ENCODE measurements around the gene TUFM. TPM values are rescaled to one million over a fixed set of nuclear protein-coding genes. Genes with fewer than 3 reads are reported as not detected.

The TUFM gene
- total RNA-seq, 1 donor from 2014 or later: 143 TPM

DNA sequence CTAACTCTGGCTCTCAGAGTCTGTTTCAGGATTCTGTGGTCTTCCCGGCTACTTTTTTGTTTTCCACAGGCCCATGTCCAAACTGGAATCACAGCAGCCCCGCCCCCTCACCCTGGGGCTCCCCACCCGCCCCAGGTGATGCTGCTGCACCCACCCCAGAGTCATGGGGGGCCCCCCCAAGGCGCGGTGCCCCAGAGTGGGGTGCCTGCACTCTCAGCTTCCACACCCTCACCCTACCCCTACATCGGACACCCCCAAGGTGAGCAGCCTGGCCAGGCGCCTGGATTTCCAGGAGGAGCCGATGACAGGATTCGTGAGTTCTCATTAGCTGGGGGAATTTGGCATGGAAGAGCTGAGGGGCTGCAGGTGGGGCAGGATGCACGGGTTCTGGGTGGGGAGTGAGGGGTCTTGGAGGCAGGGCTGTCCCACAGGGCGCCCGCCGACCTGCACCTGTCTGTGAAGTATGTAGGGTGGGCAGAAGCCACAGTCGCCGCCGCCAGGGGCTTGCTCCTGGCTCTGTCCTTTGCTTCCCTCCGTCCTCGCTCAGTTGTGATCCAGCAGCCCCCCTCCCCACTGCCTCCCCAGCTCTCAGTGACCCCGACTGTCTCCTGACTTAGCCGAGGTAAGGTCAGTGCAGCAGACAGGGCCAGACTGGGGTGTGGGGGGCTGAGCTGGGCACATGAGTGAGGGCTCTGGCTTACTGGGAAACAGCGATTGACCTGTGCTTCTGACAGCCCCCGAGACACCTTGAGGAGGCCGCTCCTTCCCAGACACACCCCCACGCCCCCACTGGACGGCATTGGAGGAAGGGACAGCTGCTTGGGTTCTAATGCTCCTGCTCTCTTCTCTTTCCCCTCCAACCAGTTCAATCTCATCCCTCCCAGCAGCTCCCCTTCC, 10.0 kb downstream of the TUFM start:
- TF ChIP-seq, protein P1, sequence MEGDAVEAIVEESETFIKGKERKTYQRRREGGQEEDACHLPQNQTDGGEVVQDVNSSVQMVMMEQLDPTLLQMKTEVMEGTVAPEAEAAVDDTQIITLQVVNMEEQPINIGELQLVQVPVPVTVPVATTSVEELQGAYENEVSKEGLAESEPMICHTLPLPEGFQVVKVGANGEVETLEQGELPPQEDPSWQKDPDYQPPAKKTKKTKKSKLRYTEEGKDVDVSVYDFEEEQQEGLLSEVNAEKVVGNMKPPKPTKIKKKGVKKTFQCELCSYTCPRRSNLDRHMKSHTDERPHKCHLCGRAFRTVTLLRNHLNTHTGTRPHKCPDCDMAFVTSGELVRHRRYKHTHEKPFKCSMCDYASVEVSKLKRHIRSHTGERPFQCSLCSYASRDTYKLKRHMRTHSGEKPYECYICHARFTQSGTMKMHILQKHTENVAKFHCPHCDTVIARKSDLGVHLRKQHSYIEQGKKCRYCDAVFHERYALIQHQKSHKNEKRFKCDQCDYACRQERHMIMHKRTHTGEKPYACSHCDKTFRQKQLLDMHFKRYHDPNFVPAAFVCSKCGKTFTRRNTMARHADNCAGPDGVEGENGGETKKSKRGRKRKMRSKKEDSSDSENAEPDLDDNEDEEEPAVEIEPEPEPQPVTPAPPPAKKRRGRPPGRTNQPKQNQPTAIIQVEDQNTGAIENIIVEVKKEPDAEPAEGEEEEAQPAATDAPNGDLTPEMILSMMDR (IDR thresholded peaks at IDR 0.05; ENCODE audit: partially characterized antibody, unreplicated experiment): no peak
- Mint-ChIP-seq H3K4me1 (ENCODE audit: low read depth, unreplicated experiment) (no peaks in the 10 kb centered on the region), H3K36me3 (ENCODE audit: unreplicated experiment) (peaks cover 6% of the 10 kb centered on the region), H3K27me3 (ENCODE audit: unreplicated experiment) (peaks cover 7% of the 10 kb centered on the region), H3K27ac (ENCODE audit: unreplicated experiment) (no peak overlapping the region), H3K9me3 (ENCODE audit: unreplicated experiment) (peaks cover 7% of the 10 kb centered on the region), H3K4me3 (ENCODE audit: unreplicated experiment) (no peak overlapping the region)
- no peak for DNase-seq

DNA sequence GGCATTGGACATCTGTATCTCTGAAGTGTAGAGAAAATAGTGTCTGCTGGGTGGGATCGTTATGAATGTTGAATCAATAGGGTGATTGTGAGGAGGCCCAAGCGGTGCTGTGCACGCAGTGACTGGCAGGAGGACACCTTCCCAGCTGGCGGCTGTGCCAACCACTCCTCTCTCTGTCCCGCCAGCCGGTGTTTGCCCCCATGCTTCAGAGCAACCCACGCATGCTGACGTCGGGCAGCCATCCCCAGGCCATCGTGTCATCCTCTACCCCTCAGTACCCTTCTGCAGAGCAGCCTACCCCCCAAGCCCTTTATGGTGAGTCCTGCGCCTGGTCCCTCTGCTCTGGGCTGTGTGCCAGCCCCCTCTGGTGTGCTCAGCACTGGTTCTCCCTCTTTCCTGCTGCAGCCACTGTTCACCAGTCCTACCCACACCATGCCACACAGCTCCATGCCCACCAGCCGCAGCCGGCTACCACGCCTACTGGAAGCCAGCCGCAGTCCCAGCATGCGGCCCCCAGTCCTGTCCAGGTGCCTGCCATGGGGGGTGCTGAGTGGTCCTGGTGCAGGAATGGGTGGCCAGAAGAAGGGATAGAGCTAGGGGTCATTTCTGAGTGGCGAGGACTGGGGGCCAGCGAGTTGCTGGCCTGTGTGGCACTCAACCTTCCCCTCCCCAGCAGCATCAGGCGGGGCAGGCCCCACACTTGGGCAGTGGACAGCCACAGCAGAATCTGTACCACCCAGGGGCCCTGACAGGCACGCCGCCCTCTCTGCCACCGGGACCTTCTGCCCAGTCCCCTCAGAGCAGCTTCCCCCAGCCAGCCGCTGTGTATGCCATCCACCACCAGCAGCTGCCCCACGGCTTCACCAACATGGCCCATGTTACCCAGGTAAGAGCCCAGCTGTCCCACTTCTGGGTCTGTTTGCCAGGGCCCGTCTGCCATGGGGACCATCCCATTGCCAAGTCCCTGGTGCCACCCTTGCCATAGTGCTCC, 11.0 kb downstream of the TUFM start:
- H3K36me3 Mint-ChIP-seq (ENCODE audit: unreplicated experiment): peaks cover 8% of the 10 kb centered on the region
- no peak overlapping the region for H3K27ac Mint-ChIP-seq (ENCODE audit: unreplicated experiment)
- H3K4me1 Mint-ChIP-seq (ENCODE audit: low read depth, unreplicated experiment): peaks cover 2% of the 10 kb centered on the region
- TF ChIP-seq, protein P1 (IDR thresholded peaks at IDR 0.05; ENCODE audit: partially characterized antibody, unreplicated experiment): no peak
- peaks cover 7% of the 10 kb centered on the region for H3K27me3 Mint-ChIP-seq (ENCODE audit: unreplicated experiment)
- no peak for DNase-seq
- peaks cover 7% of the 10 kb centered on the region for H3K9me3 Mint-ChIP-seq (ENCODE audit: unreplicated experiment)
- no peak overlapping the region for H3K4me3 Mint-ChIP-seq (ENCODE audit: unreplicated experiment)

DNA sequence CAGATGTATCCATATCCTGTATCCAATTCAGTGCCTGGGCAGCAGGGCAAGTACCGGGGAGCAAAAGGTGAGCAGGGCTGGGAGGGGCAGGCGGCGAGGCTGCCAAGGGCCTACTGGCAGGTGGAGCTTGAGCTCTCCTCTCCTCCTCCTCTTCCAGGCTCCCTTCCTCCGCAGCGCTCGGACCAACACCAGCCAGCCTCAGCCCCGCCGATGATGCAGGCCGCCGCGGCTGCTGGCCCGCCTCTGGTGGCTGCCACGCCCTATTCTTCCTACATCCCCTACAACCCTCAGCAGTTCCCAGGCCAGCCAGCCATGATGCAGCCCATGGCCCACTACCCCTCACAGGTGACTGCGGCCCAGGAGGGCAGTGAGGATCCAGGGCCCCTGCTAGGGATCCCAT, 11.8 kb downstream of the TUFM start:
- Mint-ChIP-seq H3K27ac (ENCODE audit: unreplicated experiment) (no peak overlapping the region), H3K4me3 (ENCODE audit: unreplicated experiment) (no peak overlapping the region), H3K4me1 (ENCODE audit: low read depth, unreplicated experiment) (peaks cover 2% of the 10 kb centered on the region), H3K36me3 (ENCODE audit: unreplicated experiment) (peaks cover 10% of the 10 kb centered on the region), H3K27me3 (ENCODE audit: unreplicated experiment) (peaks cover 7% of the 10 kb centered on the region), H3K9me3 (ENCODE audit: unreplicated experiment) (peaks cover 7% of the 10 kb centered on the region)
- DNase-seq: no peak
- TF ChIP-seq, protein P1 (IDR thresholded peaks at IDR 0.05; ENCODE audit: partially characterized antibody, unreplicated experiment): no peak

DNA sequence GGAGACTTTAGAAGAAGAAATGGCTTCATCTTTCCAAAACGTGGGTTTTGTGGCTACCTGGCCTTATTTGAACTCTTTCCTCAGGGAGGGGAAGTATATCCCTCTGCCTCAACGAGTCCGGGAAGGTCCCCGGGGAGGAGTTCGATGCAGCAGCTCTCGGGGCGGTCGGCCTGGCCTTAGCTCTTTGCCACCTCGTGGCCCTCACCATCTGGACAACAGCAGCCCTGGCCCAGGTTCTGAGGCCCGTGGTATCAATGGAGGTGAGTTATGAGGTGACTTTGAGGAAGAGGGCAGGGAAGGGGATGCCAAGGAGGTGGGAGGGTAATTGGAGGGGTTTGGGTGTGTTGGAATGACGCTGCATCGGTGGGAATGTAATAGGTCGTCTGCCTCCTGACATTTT, 15.6 kb downstream of the TUFM start:
- Mint-ChIP-seq H3K4me1 (ENCODE audit: low read depth, unreplicated experiment) (peaks cover 13% of the 10 kb centered on the region), H3K36me3 (ENCODE audit: unreplicated experiment) (peaks cover 4% of the 10 kb centered on the region), H3K27ac (ENCODE audit: unreplicated experiment) (no peak overlapping the region), H3K27me3 (ENCODE audit: unreplicated experiment) (peaks cover 5% of the 10 kb centered on the region), H3K9me3 (ENCODE audit: unreplicated experiment) (peaks cover 8% of the 10 kb centered on the region), H3K4me3 (ENCODE audit: unreplicated experiment) (no peak overlapping the region)
- DNase-seq: no peak
- TF ChIP-seq, protein P1 (IDR thresholded peaks at IDR 0.05; ENCODE audit: partially characterized antibody, unreplicated experiment): no peak
